ENCODE data around the gene SLC25A19.
"Not testable (repeated sequence)": the region's sequence is repeated elsewhere in the genome, so short reads cannot be mapped to it uniquely, and the experiment has no call there.

The SLC25A19 gene

DNA sequence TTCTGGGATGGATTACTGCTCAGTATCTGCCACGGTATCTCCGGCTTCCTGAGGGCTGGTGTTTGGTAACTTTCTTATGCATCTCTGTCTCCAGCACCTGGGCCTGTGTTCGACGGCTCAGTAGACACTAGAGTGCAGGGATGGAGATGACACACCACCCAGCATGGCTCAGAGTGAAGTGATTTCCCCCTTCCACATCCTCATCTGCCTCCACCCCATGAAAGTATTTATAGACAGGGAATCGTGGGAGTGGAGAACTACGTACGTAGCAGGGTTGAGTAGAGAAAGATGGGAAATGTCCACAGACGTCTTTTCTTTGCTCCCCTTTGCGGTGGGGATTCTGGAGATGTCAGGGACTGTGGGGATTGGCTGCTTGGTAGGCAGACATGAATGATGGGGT, 11.8 kb upstream of the SLC25A19 start:
- no peak for DNase-seq

DNA sequence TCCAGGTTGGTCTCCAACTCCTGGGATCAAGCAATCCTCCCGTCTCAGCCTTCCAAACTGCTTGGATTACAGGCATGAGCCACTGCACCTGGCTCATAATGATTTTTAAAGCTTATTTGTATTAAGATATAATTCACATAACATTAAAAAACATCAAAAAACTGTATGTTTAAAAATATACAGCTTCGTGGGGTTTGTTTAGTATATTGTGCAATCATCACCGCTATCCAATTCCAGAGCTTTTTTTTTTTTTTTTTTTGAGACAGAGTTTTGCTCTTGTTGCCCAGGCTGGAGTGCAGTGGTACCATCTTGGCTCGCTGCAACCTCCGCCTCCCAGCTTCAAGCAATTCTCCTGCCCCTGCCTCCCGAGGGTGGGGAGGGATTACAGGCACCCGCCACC, 11.0 kb upstream of the SLC25A19 start:
- no peak for DNase-seq

DNA sequence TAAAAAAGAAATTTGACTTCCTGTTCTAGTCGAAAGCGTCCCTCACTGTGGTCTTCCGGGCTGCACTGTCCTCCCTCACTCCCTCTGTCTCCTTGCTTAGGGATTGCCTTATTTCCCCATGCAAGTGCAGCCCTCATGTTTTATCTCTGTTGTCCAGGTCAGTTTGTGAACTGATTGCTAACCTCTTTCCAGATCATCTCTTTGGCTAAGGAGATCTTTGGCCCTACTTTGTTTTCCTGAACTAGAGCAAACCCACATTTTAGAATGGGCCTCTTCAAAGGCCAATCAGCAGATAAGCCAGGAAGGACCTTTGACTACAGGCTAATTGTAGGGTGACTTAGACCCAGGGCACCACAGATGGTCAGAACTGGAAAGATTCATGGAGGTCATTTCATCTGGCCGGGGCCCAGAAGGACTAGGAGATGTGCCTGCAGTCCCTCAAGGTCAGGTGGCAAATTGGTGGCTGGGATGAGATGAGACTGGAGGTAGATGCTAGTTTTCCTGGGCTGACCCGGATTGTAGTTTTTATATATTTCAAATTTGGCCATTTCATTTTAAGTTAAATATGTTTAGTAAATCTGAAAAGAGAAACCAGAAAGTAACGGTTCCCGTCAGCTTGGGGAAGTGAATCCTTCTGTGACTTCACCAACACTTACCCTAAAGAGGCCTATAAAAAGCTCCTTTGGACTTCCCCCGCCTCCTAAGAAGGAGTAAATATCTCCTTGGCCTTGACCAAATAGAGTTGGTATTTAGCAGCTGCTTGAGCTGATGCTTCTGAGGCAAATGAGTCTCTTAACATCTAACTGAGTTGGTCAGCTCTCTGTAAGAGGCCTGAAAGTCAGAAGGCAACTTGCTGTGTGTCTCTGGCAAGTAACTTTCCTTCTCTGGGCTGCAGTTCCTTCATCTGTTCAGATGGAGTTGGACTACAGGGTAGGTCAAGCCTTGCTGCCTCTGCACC, 6.2 kb upstream of the SLC25A19 start:
- no peak for DNase-seq

DNA sequence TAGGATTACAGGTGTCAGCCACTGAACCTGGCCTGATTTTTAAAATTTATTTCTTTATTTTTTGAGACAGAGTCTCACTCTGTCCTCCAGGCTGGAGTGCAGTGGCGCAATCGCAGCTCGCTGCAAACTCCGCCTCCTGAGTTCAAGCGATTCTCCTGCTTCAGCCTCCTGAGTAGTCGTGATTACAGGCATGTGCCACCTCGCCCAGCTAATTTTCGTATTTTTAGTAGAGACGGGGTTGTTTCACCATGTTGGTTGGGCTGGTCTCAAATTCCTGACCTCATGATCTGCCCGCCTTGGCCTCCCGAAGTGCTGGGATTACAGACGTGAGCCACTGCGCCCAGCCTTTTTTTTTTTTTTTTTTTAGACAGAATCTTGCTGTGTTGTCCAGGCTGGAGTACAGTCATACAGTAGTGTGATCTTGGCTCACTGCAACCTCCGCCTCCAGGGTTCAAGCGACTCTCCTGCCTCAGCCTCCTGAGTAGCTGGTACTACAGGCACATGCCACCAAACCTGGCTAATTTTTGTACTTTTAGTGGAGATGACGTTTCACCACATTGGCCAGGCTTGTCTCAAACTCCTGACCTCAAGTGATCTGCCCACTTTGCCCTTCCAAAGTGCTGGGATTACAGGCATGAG, 3.7 kb upstream of the SLC25A19 start:
- not testable (repeated sequence) for DNase-seq

DNA sequence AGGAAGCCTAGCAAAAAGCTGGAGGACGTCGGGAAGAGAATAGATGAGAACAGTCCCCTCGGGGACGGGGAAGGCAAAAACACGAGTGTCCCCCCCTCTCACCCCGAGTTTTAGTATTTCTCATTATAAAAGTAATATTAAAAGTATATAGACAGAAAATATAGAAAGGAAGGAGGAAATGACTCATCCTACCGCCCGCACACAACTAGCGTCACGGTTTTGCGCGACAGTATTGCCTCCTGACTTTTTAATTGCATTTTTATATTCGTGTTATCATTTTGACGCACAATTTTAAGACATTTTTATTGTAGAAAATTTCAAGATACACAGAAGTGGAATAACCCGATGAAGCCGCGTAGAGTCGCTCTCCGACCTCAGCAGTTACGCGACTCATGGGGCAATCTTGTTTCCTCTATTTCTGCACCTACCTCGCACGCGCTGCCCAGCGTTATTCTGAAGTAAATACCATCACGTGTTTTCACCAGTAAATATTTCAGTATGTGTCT, 652 bp upstream of the SLC25A19 start:
- DNase-seq, result peak; percentile 76

DNA sequence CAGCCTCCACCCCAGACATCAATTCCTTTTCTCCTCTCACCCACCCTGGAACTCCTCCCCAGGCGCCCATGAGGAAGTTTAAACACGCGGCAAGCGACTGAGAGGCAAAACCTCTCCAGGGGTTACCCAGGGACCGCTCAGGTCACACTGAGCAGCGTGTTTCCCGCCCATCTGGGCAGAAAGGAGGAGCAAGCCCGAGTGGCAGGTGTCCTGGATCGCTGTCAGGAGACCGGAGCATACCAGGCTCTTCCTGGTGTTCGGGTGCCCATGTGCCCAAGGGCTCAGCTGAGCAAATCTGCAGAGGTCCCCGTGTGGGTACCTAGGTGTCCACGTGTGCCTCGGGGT, 491 bp downstream of the SLC25A19 start:
- peak; percentile 92 for DNase-seq

DNA sequence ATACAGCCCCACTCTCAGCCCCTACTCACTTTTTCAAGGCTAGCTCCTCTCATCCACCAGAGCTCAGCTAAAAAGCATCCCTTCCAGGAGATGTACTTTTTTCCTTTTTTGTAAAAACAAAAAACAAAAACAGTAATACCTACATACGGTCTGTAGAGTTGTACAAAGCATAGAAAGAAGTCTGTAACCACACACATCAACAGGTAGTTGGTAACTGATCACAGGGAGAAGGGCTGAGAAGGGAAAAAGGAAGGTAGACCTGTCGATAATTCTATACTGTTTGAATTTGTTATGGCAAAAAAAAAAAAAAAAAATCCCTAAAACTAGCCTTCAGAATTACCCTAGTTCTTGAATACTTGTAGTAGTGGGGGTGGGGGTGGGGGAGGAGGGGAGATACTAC, 874 bp downstream of the SLC25A19 start:
- DNase-seq, result no peak

DNA sequence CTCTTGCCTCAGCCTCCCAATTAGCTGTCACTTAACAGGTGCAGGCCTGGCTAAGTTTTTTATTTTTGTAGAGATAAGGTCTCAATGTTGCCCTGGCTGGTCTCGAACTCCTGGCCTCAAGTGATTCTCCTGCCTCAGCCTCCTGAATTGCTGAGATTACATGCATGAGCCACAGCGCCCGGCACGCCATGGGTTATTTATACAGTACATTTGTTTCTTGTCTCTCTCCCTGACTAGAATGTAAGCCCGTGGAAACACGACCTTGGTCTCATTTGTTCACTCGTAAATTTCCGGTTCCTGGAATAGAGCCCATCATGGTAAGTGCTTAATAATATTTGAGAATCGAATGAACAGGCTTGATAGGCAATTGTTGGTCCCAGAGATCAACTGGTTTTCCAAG, 2.0 kb downstream of the SLC25A19 start:
- no peak for DNase-seq

DNA sequence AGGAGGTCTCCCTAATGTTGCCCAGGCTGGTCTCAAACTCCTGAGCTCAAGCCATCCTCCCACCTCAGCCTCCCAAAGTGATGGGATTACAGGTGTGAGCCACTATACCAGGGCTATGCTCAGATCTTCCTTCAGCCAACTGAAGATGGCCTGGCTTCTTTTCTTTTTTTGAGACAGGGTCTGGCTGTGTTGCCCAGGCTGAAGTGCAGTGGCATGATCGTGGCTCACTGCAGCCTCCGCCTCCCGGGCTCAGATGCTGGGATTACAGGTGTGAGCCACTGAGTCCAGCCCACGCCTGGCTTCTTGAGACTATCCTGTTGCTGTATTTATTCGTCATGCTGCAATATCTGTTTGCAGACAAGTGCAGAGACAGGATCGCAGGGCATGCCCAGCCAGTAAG, 4.1 kb downstream of the SLC25A19 start:
- no peak for DNase-seq

DNA sequence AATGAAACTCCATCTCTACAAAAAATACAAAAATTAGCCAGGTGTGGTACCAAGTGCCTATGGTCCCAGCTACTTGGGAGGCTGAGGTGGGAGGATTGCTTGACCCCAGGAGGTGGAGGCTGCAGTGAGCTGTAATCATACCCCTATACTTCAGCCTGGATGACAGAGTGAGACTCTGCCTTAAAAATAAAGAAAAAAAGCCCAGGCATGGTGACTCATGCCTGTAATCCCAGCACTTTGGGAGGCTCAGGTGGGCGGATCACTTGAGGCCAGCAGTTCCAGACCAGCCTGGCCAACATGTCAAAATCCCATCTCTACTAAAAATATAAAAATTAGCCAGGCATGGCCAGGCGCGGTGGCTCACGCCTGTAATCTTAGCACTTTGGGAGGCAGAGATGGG, 9.0 kb downstream of the SLC25A19 start:
- DNase-seq, result not testable (repeated sequence)

DNA sequence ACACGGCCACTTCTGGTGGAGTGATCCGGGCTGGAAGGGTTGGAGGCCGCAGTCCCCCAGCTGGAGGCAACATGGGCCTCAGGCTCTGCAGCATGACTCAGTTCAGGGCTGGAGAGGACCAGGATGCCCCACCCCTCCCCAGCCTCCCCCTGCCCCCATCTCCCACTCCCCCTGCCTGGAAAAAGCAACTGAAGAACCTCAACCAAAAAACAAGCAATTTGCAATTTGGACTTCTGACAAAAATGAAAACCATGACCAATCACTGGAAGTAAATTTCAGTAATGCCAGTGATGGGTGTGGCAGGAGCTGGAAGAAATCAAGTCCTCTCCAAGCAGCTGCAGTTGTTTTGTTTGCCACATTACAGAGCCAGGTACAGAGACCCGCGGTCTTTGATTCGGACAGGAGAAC, 11.6 kb downstream of the SLC25A19 start:
- DNase-seq, result no peak

DNA sequence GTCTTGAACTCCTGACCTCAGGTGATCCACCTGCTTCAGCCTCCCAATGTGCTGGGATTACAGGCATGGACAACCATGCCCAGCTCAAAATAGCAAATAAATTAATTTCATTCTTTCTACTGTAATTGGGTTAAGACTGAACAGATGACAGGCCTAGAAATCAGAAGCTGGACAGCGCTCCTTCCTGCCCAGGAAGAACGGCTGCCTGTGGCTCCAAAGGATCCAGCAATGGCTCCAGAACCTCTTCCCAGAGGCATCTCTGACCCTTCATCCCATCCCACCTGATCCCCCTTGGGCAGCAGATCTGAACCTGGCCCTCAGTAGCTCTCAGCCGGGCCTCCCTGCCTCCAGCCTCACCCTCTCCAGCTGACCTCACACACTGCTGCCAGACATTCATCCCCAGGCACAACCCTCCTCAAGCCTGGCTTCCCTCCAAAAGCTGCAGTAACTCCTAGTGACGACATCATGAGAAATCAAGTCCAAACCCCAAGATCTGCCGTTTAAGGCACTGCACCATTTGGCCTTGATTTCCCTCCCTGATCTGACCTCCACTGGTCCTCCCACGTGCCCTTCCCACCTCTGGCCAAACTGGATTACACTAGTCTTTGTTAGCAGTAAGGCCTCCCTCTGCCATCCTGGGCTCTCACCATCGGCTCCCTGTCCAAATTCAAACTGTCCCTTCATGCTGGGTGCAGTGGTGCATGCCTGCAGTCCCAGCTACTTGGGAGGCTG, 15.1 kb downstream of the SLC25A19 start:
- DNase-seq, result no peak

DNA sequence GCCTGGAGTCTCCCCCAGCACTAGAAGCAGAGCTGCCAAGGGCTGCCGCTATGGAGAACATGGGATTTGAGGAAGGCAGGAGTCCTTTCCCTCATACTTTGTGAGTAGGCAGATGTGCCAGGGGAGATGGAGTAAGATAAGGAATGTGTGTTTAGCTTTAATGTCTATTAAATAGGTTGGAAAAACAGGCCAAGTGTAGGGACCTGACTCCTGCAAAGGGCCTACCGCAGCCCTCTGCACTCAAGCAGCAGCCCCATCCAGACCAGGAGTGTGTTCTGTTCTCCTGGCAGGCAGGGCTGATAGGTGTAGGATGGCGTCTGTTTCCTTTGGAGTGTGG, 16.4 kb downstream of the SLC25A19 start:
- DNase-seq, result no peak

DNA sequence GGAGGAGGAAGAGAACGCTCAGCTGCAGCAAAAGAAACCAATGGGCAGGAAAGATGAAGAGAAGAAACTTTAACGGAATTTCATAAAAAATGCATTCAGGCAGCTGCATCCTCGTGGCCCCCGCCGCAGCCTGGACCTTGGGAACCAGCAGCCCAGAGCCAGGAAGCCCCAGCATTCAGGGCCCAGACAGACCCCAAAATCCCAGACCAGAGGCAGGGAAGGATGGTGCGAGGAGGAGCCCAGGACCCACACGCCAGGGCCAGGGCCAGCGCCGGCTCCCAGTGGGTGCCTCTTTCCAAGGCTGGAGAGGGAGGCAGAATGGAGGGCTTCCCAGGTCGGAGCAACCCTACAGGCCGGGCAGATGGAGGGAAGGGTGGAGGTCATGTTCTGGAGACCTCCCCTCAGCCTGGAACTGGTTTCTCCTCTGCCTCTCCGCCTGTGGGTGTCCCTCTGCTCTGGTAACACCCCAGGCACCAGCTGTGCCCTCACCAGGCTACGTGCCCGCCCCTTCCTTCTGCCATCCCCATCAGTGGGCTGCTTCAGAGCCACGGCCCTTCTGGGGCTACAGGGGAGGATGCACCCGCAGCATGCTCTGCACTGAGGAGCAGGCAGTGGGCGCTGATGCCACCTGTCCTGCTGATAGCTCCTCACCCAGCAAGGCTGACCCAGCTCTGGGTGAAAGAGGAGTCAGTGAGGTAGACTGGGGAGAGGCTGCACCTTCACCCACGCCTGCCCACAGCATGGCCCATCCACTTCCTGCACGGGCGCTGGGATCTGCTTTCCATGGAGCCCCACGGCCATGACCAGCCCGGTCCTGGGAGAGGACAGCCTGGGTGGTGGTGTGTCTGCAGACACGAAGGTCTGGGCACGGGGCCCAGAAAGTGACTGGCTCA, 17.0 kb downstream of the SLC25A19 start:
- DNase-seq, result peak; percentile 40

DNA sequence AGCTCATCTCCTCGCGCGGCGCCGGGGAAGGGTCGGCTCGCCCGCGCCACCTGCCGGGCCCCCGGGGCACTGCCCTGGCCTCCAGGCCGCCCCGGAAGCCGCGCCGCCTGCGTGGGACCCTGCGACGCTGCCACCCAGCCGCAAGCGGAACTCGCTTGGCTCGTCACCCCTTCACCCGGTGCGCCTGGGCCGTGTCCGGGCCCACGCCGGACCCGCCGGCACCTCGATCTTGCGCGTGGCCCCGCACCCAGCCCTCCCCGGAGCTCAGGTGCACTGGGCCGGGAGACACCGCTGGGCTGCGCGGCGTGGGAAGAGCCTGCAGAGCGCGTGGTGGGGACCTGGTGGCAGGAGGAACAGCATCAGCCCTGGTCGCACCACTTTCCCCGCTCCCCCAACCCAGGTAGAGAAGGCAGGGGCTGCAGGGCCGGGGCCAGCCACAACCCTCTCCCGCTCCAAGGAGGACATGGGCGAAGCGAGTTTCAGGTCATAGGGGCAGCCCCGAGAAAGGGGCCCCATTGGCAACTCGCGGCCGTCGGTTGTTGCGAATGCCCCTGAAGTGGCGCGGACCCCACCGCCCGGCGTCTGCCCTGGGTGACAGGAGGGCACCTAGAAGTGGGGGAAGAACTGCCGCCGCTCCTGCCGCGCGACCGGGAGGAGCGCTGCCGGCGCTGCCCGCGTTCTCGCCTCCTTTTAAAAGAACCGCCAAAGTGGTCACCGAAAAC, 17.8 kb downstream of the SLC25A19 start:
- peak; percentile 93 for DNase-seq

DNA sequence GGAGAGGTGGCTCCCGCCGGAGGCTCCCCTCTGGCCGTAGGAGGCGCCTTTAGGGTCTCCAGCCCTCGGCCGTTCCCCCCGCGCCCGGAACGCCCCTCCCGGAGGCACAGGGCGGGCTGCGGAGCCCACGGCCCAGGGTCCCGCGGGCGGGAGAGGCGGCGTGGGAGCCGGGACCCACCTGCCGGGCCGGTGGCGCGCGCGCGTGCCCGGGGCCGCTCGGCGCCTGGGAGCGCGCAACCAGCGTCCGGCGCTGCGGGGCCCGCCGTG, 18.3 kb downstream of the SLC25A19 start, which contains the start of gene MIF4GD:
MIF4GD (minus strand) TSS at position 266 of the 267 bp plus-strand sequence. CDS start 1,036 bp downstream, outside the sequence.
- DNase-seq, result no peak

DNA sequence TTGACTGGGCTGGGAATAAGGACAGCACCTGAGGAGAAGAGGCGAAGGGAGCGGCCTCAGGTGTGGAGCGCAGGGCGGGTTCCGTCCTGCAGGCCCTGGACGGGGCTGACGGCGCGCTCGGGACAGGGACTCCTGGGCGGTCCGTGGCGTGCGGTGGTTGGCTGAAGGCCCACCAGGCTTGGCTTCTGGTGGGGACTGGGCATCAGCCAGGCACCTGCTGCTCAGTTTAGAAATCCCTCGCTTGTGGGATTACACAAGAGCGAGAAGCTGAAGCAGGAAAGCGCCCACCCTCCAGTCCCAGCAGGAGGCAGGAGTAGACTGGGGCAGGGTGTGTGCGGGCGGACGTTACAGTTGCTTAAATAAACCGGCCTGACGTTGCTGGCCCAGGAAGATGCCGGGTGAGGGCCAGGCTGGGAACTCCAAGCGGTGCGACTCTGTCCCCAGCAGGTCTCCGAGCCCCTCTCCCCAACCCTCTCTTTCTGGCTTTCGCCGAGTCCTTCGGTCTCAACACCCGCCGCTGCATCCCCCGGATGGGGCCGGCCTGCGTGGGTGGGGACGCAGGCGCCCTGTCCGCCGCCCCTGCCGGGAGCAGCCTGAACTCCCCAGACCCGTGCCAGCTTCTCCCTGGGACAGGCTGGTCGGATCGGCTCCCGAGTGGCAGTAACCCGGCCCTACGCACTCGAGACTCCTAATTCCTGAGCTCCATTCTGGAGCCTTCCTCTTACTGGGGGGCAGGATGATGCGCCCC, 18.8 kb downstream of the SLC25A19 start:
- DNase-seq, result peak; percentile 91

DNA sequence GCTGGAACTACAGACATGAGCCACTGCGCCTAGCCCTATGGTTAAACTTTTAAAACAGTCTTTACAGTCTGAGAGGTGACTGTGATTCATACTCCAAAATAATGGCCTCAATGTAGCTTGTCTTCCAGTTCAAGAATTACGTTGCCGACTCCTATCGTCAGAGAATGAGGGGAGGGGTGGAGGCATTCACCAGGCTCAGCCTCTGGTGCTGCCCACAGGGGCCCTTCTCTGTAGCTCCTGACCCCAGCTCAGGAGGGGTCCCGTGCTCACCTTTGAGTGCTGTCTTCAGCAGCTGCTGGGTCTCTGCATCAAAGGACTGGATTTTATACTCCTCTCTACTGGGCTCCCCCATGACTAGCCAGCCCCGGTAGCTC, 19.4 kb downstream of the SLC25A19 start:
- no peak for DNase-seq

DNA sequence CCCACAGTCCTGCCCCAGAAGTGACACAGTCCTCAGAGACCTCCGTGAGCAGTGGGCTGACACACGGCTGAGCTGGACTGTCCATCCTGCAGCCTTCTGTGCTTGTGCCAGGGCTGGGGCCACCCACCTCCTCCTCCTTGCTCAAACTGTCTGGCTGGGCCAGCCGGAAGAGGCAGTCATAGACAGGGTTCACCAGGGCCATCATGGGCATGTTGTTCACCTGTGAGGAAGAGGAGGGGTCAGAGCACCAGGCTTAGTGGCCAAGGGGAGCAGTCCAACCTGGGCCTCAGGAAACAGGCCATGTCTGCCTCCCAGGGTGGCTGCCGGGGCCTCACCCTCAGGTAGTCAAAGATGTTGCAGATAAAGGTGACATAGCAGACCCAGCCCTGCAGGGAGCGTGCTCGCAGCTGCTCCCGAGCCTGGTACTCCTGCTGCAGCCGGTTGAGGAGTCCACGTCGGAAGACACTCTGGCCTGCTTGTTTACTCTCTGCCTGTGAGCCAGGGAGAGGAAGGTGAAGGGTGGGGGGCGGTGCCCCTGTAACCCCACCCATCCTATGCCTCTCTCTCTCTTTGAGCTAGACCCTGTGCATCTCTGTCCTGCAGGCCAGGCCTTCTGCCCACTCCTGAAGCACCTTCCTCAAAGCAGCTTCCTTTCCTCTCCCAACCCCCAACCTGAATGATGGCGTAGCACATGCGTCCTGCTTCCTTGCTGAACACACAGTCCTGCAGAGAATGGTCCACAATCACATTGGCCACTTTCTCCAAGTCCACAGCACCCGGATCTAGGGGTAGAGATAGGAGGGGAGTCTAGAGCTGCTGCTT, 21.6 kb downstream of the SLC25A19 start:
- peak; percentile 94 for DNase-seq

DNA sequence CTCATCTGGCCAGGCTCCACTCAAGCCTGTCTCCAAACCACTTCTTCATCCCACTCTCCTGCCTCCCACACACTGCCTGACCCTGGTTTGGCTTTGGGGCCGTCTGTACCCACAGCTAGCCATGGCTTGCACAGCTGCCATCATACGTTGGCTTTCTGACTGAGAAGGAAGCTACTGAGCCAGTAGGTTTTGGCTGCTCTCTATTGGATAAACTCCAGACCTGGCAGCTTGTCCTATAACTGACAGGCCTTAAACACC, 22.2 kb downstream of the SLC25A19 start:
- DNase-seq, result no peak
